ENCODE results near the gene HIF3A.
"Not testable (repeated sequence)": the region's sequence is repeated elsewhere in the genome, so short reads cannot be mapped to it uniquely, and the experiment has no call there.

Gene HIF3A

GRCh38 chr19:46294494-46294893 lies 2.3 kb upstream of the HIF3A start:
- DNase-seq = no peak

- no peak for DNase-seq
Observed at GRCh38 chr19:46295401-46296201, 1.2 kb upstream of the HIF3A start.

DNA sequence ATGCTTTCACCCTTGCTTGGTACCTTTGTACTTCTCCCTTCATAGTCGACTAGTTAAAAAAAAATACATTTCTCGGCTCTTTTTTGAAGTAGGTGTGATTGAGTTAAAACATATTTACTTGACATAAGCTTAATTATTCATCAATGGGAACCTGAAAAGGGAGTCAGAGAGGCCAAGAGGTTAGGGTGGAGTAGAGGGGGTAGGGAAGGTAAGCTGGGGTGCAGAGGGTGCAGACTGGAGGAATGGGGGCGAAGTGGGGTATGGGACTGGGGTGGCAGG lies 701 bp upstream of the HIF3A start:
- DNase-seq = no peak

DNA sequence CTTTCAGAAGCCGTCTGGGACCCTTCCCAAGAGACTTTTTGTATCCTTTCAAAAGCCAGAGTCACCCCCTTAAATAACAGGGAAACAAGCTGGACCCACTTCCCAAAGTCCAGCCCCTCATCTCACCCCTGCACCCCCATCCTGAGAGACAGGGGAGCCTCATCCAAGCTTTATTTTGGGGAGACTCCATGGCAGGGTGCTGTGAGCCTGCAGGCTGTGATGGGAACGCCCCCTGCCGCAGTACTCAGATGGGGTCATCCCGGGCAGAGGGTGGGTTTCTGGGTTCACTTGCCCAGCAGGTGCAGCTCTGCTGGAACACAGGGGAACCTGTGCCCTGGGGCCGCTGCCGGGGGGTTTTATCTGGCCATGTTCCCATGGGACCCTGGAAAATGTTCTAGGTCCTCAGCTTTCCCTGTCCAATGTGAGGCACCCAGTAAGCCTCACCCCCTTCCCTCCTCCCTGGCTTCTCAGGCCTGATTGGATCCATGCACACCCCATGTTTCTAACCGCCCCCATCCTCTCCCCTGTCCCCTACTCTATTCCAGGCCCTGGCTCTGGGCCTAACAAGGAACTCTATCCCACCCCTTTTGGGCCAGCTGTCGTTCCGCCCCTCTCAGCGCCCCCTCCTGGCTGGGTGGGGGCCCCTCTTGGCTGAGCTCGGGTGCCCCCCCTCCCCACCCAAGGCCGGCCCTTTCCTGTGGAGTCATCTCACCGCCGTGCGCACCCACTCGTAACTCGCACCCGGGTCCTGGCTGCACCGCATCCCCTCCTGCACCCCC lies 1.0 kb downstream of the HIF3A start:
- DNase-seq = no peak

- DNase-seq = no peak
Observed at GRCh38 chr19:46298479-46299003, 1.7 kb downstream of the HIF3A start.

- peak; percentile 83 for DNase-seq
Observed at GRCh38 chr19:46299004-46299509, 2.2 kb downstream of the HIF3A start.

GRCh38 chr19:46299695-46300094 lies 2.9 kb downstream of the HIF3A start:
- no peak for DNase-seq

GRCh38 chr19:46303322-46303690 lies 6.5 kb downstream of the HIF3A start:
- no peak for DNase-seq

GRCh38 chr19:46303691-46304397 lies 7.0 kb downstream of the HIF3A start:
- no peak for DNase-seq

DNA sequence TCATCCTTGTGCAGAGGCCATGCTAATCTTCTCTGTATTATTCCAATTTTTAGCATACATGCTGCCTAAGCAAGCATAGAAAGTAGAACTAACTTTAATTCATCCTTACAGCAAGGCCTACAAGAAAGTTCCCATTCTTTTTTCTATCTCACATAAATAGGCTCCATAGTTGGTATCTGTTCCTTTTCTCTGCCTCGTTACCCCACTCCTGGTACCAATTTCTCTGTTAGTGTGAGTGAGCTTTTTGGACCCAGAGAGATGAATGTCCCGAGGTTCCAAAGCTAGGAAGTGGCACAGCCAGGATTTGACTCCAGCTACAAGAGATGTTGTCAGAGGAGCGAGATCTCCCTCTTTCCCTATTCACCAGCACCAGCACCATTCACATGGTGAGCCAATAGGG lies 9.7 kb downstream of the HIF3A start:
- DNase-seq = no peak

GRCh38 chr19:46308510-46308909 lies 11.7 kb downstream of the HIF3A start:
- no peak for DNase-seq

DNA sequence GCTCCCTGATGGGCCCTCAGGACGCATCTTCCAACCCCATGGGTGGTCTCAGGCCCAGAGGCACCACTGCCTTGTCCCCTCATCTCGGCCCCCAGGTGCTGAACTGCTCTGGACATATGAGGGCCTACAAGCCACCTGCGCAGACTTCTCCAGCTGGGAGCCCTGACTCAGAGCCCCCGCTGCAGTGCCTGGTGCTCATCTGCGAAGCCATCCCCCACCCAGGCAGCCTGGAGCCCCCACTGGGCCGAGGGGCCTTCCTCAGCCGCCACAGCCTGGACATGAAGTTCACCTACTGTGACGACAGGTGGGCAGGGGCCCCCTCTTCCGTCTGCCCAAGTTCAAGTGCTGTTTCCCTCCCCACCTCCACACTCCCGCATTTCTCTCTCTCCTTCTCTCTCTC lies 12.2 kb downstream of the HIF3A start:
- DNase-seq = no peak

DNA sequence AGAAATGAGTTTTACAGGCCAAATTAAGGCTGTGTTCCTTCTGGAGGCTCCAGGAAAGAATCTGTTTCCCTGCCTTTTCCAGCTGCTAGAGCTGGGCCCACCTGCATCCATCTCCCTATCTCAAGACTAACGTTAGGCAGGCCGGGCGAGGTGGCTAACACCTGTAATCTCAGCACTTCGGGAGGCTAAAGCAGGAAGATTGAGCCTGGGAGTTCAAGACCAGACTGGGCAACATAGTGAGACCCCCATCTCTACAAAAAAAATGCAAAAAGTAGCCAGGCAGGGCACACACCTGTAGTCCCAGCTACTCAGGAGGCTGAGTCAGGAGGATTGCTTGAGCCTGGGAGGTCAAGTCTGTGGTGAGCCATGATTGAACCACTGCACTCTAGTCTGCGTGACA lies 14.6 kb downstream of the HIF3A start:
- DNase-seq = no peak

DNA sequence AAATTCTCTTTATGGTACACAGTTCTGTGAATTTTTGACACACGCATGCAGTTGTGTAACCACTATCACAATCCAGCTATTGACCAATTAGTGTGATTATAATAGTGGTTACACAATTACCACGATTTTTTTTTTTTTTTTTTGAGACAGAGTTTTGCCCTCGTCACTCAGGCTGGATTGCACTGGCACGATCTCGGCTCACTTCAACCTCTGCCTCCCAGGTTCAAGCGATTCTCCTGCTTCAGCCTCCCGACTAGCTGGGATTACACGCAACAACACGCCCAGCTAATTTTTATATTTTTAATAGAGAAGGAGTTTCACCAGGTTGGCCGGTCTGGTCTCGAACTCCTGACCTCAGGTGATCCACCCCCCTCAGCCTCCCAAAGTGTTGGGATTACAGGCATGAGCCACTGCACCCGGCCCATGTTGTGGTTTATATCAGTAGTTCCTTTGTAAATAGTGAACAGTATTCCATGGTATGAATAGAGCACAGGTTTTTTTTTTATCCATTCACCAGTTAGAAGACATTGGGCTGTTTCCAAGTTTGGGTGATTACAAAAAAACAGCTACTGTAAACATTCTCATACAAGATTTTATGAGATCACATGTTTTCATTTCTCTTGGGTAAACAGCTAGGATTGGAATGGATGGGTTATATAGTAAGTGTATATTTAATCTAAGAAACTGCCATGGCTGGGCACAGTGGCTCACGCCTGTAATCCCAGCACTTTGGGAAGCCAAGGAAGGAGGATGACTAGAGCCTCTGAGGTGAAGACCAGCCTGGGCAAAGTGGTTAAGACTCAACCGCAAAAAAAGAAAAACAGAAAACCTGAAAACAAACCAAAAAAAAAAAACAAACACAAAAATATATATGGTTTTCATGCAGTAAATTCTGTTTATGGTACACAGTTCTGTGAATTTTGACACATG lies 17.0 kb downstream of the HIF3A start:
- DNase-seq = not testable (repeated sequence)

DNA sequence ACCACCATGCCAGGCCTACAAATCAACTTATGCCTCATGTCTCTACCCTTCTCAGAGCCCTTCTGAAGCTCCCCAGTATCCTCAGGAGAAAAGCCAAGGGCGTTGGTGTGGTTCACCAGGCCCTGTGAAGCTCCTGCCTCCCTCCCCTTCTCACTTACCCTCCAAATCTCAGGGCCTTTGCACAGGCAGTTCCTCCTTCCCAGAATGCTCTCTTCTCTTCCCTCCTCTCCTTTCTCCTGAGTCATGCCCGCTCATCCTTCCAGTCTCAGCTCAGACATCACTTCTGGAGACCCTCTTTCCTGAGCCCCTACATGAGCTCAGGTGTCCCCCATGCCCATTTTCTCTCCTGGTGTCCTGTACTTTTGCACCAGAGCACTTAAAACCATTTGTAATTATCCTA lies 20.5 kb downstream of the HIF3A start:
- DNase-seq = no peak

DNA sequence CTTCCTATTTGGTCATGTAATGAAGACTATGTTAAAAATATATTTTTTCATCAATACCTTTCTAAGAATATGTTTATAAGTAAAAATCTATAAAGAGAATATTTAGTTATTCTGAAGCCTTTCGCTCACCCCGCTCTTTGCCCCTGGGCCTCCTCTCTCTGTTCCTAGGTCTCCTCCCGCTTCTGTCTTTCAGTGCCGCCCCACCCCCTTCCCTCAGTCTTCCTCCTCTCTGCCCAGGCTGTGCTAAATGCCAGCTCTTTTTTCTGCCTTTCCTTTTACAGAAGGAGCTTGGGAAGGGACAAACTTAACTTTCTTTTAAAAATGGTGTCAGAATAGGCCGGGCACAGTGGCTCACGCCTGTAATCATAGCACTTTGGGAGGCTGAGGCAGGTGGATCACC lies 22.8 kb downstream of the HIF3A start:
- no peak for DNase-seq

- DNase-seq = no peak
Observed at GRCh38 chr19:46320559-46320958, 23.7 kb downstream of the HIF3A start.

DNA sequence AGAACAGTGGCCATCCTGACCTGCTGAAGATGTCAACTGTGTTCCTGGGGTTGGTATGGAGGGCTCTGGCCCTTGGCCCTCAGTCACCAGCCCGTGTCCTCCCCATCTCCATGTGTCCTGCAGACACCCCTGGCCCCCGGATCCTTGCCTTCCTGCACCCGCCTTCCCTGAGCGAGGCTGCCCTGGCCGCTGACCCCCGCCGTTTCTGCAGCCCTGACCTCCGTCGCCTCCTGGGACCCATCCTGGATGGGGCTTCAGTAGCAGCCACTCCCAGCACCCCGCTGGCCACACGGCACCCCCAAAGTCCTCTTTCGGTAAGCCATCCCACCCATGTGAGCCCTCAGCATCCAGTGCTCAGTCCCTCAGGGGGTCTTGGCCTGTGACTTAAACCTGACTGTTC lies 24.8 kb downstream of the HIF3A start:
- no peak for DNase-seq

GRCh38 chr19:46323227-46323626 lies 26.4 kb downstream of the HIF3A start:
- not testable (repeated sequence) for DNase-seq

- DNase-seq = no peak
Observed at GRCh38 chr19:46324277-46324676, 27.4 kb downstream of the HIF3A start.

DNA sequence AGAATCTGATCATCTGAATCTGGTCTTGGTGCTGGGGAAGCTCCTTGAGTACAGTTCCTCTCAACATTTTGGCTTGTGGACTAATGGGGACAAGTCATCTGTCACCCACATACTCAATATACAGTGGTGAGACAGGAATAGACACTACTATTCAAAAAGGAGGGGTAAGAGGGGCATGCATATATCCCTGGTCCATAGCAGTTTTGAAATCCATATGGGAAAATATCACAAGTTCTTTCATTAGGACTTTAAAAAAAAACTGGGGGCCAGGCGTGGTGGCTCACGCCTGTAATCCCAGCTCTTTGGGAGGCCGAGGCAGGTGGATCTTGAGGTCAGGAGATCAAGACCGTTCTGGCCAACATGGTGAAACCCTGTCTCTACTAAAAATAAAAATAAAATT lies 29.8 kb downstream of the HIF3A start:
- DNase-seq = no peak

DNA sequence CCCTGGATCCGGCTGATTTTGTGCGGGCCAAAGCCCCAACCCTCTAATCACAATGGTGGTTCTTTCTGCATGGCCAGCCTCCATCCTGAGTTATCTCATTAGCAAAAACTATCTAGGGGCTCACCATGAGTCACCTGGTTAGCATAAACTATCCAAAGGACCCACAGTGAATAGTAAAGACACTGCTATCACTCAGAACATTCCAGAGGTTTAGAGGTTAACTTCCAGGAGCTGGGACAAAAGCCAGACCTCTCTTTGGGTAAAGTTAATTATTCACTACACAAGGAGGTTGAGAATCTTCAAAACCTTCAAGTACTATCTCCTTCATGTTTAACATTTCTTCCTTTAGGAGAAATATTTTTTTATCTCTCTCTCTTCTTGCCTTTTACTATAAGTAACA lies 31.2 kb downstream of the HIF3A start:
- DNase-seq = no peak

Data from NCI-H2227 treated with DMSO at 0.1 percent for 48 hours (cell line).